ENCODE data around the gene COPRS.
A peak's percentile ranks its signal among the peaks of the same experiment; 100 is the strongest.
"Not testable (repeated sequence)": the region's sequence is repeated elsewhere in the genome, so short reads cannot be mapped to it uniquely, and the experiment has no call there.

COPRS gene

GRCh38 chr17:31843070-31843745 is 15.8 kb downstream of the COPRS start:
- FAIRE-seq = no peak

GRCh38 chr17:31842195-31843069 is 16.6 kb downstream of the COPRS start:
- FAIRE-seq = peak; percentile 53

GRCh38 chr17:31841850-31842194 is 17.2 kb downstream of the COPRS start:
- no peak for FAIRE-seq

- no peak for FAIRE-seq
Measured at GRCh38 chr17:31838636-31839225, 20.3 kb downstream of the COPRS start.

- no peak for FAIRE-seq
Measured at GRCh38 chr17:31835984-31836383, 23.1 kb downstream of the COPRS start.

GRCh38 chr17:31834448-31834847 is 24.6 kb downstream of the COPRS start:
- FAIRE-seq = no peak

GRCh38 chr17:31832746-31833145 is 26.3 kb downstream of the COPRS start:
- FAIRE-seq = no peak

GRCh38 chr17:31830971-31831858 is 27.8 kb downstream of the COPRS start:
- no peak for FAIRE-seq

- FAIRE-seq = peak; percentile 94
Measured at GRCh38 chr17:31829649-31830048, 29.4 kb downstream of the COPRS start.

GRCh38 chr17:31828955-31829354 is 30.1 kb downstream of the COPRS start:
- not testable (repeated sequence) for FAIRE-seq

- FAIRE-seq = no peak
Measured at GRCh38 chr17:31825961-31826691, 32.9 kb downstream of the COPRS start.

GRCh38 chr17:31824766-31825360 is 34.2 kb downstream of the COPRS start:
- FAIRE-seq = no peak

- no peak for FAIRE-seq
Measured at GRCh38 chr17:31823014-31823413, 36.0 kb downstream of the COPRS start.

GRCh38 chr17:31820691-31821435 is 38.2 kb downstream of the COPRS start:
- no peak for FAIRE-seq

GRCh38 chr17:31819578-31819977 is 39.5 kb downstream of the COPRS start:
- FAIRE-seq = no peak

- FAIRE-seq = not testable (repeated sequence)
Measured at GRCh38 chr17:31818863-31819262, 40.2 kb downstream of the COPRS start.

GRCh38 chr17:31815212-31815730 is 43.8 kb downstream of the COPRS start:
- no peak for FAIRE-seq

GRCh38 chr17:31811101-31811500 is 47.9 kb downstream of the COPRS start:
- no peak for FAIRE-seq

GRCh38 chr17:31809876-31810275 is 49.2 kb downstream of the COPRS start:
- FAIRE-seq = not testable (repeated sequence)

GRCh38 chr17:31808521-31809050 is 50.5 kb downstream of the COPRS start:
- no peak for FAIRE-seq

All from A204.1 (cell line).